Fibroblast of pulmonary artery (primary cell): Measurements from ENCODE around the gene CHRNA9.

Experiments
- DNase-seq: peaks from one replicate; pipeline ENCODE4 v3.0.0-alpha.2; 2010; ENCODE audit warnings: low read depth
- H3K4me3 ChIP-seq: replicated peaks from 2 replicates; pipeline ENCODE4 v1.5.1; 2011; ENCODE audit warnings: low read depth, mild to moderate bottlenecking, control low read depth, low read length, moderate library complexity
- CTCF ChIP-seq: IDR thresholded peaks from 2 replicates; pipeline ENCODE4 v1.5.1; 2011; ENCODE audit warnings: mild to moderate bottlenecking, control low read depth, low read length, inconsistent platforms; ENCODE audit errors: missing control alignments

The CHRNA9 gene

GRCh38 chr4:40295572-40295971, 39.6 kb upstream of the CHRNA9 start:
- no peak for DNase-seq

GRCh38 chr4:40299126-40299525, 36.0 kb upstream of the CHRNA9 start:
- no peak overlapping the region for H3K4me3 ChIP-seq
- TF ChIP-seq CTCF, result no peak
- no peak for DNase-seq

More at GRCh38 chr4:40295572-40295971, 39.6 kb upstream of the CHRNA9 start:
- H3K4me3 ChIP-seq, result no peak overlapping the region
- no peak for TF ChIP-seq CTCF

- no peak for DNase-seq
- TF ChIP-seq CTCF, result no peak
Observed at GRCh38 chr4:40299811-40300292, 35.3 kb upstream of the CHRNA9 start.

GRCh38 chr4:40300371-40301162, 34.6 kb upstream of the CHRNA9 start:
- no peak overlapping the region for H3K4me3 ChIP-seq
- DNase-seq, result no peak
- TF ChIP-seq CTCF, result no peak

More at GRCh38 chr4:40299811-40300292, 35.3 kb upstream of the CHRNA9 start:
- H3K4me3 ChIP-seq, result no peak overlapping the region

GRCh38 chr4:40301603-40302002, 33.5 kb upstream of the CHRNA9 start:
- no peak for DNase-seq
- H3K4me3 ChIP-seq, result no peak overlapping the region
- no peak for TF ChIP-seq CTCF

GRCh38 chr4:40303751-40304150, 31.4 kb upstream of the CHRNA9 start:
- H3K4me3 ChIP-seq, result no peak overlapping the region
- TF ChIP-seq CTCF, result no peak
- no peak for DNase-seq
